Omental fat pad (tissue), 4 donors: Measurements from ENCODE around the gene PSPH. TPM values are rescaled to one million over a fixed set of nuclear protein-coding genes. Genes with fewer than 3 reads are reported as not detected.

Source experiments
- ATAC-seq: fragments of 150-250 bp; one replicate; pipeline ENCODE4 v1.9.1; 2016; ENCODE audit warnings: mild to moderate bottlenecking, moderate library complexity; ENCODE audit not compliant: low FRiP score
- DNase-seq: peaks from one replicate; pipeline ENCODE4 v3.0.0-alpha.2; 2019; ENCODE audit warnings: low spot score
- total RNA-seq, 4 donors: library from RNA; depleted of rRNA; stranded (reverse); fragments of >200 nt; gene quantifications; one replicate each; pipeline ENCODE4 v1.1.0, GENCODE V29; 2016
- TF ChIP-seq, protein P1 (sequence below), 3 donors: fragments of 450-650 bp; IDR thresholded peaks; one replicate each; pipeline ENCODE4 v1.5.1; 2016 to 2017; ENCODE audit warnings: antibody characterized with exemption in 3 of 3, mild to moderate bottlenecking in 3 of 3, moderate library complexity in 2 of 3

PSPH gene
- total RNA-seq, 4 donors from 2014 or later, result 6.8 to 12.5 (median 11.2) TPM

DNA sequence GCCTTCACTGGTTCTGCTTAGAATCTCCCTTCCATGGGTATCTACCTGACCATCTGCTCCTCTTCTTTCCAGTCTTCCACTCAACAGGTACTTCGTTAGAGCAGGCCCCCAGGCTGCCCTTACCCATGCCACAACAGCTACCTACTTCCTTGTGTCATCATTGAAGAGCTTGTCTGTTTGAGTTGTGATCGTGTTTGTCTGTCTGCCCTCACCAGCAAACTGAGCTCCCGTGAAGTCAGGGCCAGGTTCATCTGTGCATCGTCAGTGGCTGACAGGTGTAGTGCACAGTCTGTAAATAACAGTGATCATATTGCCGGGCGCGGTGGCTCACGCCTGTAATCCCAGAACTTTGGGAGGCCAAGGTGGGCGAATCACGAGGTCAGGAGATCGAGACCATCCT lies 81.9 kb downstream of the PSPH start:
- ATAC-seq, result no peak
- TF ChIP-seq, protein P1, sequence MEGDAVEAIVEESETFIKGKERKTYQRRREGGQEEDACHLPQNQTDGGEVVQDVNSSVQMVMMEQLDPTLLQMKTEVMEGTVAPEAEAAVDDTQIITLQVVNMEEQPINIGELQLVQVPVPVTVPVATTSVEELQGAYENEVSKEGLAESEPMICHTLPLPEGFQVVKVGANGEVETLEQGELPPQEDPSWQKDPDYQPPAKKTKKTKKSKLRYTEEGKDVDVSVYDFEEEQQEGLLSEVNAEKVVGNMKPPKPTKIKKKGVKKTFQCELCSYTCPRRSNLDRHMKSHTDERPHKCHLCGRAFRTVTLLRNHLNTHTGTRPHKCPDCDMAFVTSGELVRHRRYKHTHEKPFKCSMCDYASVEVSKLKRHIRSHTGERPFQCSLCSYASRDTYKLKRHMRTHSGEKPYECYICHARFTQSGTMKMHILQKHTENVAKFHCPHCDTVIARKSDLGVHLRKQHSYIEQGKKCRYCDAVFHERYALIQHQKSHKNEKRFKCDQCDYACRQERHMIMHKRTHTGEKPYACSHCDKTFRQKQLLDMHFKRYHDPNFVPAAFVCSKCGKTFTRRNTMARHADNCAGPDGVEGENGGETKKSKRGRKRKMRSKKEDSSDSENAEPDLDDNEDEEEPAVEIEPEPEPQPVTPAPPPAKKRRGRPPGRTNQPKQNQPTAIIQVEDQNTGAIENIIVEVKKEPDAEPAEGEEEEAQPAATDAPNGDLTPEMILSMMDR (IDR thresholded peaks at IDR 0.05), result no peak
- DNase-seq, result no peak

DNA sequence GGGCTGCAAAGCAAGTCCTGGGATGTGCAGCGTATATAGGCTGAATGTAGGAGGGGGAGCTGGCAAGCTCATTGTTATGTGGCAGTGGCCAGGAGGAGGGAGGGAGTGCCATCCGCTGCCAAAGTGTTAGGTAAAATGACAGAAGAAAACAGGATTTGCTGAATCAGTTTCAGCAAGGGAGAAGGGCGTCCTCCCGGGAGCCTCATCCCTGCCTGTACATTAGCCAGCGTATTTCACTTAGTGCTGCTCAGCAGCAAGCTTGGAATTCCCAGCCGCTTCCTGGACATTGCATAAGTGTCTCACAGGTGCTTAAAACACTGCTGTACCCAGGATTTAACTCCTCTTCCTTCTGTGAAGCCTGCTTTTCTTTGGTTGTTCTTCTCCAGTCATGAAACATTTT lies 84.4 kb downstream of the PSPH start:
- DNase-seq (no peak), ATAC-seq (no peak)
- TF ChIP-seq, protein P1 (IDR thresholded peaks at IDR 0.05), result no peak

DNA sequence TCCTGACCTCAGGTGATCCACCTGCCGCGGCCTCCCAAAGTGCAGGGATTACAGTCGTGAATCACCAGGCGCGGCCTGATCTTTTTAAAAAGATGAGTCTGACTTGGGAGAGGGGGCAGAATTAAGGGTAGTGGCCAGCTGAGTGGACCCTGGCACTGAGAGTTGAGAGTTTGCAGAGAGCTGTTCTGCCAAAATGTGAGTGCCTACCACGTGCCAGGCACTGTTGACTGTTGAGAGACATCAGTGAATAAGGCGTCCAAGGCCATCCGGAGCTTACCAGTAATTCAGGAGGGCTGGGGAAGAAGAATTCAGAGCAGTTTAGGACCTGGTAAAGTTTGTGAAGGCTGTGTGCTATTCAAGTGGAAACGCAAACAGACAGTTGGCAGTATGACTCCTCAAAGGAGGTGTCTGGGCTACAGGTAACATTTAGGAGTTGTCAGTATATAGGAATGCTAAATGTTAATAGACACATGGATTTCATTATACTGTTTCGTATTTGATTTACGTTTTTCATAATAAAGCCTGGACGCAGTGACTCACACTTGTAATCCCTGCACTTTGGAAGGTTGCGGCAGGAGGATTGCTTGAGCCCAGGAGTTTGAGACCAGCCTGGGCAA lies 85.3 kb downstream of the PSPH start:
- ATAC-seq (no peak), DNase-seq (no peak)
- TF ChIP-seq, protein P1 (IDR thresholded peaks at IDR 0.05), result no peak

DNA sequence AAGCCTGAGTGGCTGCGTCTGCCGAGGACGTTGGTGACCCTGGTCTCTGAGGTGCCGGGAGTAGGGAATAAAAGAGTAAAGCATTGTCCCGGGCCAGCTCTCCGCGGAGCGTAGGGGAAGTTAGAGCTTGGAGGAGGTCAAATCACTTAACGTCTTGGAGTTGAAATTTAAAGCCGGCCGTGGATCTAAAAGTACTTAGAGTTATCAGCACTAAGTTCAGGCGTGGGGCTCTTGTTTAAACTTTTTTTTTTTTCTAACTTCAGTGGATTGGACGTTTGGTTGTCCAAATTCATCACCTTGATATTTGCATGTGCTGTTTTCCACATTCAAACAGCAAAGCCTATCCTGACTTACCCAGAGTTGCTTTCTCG lies 86.2 kb downstream of the PSPH start:
- ATAC-seq, result no peak
- DNase-seq, result no peak
- TF ChIP-seq, protein P1 (IDR thresholded peaks at IDR 0.05), result no peak

DNA sequence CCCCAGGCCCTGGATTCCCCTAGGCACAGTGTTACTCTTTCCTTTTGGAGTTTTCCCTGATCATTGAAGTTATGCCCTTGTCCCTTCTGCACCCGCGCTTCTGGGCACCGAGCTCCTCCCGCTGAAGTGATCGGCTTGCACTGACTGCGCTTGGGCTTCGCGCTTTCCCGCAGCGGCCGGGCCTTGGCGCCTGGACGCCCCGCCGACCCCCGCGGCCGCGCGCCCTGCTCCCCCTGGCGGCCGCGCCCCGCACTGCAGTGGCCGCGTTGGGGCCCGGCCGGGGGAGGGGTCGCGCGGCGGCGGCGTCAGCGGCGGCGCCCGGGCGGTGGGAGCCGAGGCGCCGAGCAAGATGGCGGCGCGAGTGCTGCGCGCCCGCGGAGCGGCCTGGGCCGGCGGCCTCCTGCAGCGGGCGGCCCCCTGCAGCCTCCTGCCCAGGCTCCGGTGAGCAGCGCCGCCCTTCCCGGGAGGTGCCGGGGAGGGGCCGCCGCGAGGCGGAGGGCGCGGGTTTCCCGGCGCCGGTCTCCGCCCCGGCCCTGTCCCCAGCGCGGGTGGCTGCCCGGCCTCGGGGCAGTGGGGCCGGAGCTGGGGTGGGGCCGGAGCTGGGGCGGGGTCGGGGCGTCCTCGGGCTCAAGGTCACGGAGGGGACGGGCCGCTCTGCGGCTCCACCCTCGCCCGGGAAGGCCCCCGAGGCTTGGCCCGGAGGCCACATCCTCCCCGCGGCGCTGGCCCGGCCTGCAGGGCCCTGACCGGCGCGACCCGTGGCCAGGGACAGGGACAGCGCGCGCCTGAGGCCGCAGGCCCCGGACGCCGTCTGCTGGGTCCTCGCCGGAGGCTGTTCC lies 86.8 kb downstream of the PSPH start, which contains the start of gene NIPSNAP2:
TSS of gene NIPSNAP2 (plus strand) at position 325 of the 839 bp plus-strand sequence. CDS start at position 350, 25 bp downstream.
- TF ChIP-seq, protein P1 (IDR thresholded peaks at IDR 0.05), result peak in 2 of 3 donors; percentile 5 to 58
- ATAC-seq (peak; percentile 95), DNase-seq (no peak)

DNA sequence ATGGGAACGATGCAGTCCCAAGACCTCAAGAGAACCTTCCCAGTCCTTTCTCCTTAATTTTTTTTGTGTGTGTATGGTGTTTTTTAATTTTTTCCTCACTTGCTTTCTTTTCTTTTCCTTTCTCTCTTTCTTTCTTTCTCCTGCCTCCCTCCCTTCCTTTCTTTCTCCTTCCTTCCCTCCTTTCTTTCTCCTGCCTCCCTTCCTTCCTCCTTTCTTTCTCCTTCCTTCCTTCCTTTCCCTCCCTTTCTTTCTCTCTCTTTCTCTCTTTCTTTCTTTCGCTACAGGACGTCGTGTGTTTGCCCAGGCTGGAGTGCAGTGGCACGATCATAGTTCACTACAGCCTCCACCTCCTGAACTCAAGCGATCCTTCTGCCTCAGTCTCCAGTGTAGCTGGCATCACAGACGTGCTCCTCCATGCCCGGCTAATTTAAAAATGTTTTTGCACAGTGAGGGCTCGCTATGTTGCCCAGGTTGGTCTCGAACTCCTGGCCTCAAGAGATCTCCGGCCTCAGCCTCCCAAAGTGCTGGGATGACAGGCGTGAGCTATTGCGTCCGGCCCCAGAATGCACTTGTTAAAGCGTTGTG lies 87.6 kb downstream of the PSPH start:
- no peak for DNase-seq
- ATAC-seq, result no peak
- TF ChIP-seq, protein P1 (IDR thresholded peaks at IDR 0.05), result no peak
